GM19467 (cell line): ENCODE measurements around the gene MEGF6.

ENCODE experiments used
- ATAC-seq: cut with Tn5 transposase; IDR thresholded peaks from one replicate; pipeline ENCODE4 v1.9.1; 2021; ENCODE audit warnings: mild to moderate bottlenecking, moderate library complexity; ENCODE audit not compliant: unreplicated experiment

Gene MEGF6

GRCh38 chr1:3541936-3542335, 69.4 kb downstream of the MEGF6 start:
- ATAC-seq = no peak

- no peak for ATAC-seq
These were observed 69.8 kb downstream of the MEGF6 start for GRCh38 chr1:3541465-3541864.

- no peak for ATAC-seq
These were observed 70.4 kb downstream of the MEGF6 start for GRCh38 chr1:3540876-3541275.

DNA sequence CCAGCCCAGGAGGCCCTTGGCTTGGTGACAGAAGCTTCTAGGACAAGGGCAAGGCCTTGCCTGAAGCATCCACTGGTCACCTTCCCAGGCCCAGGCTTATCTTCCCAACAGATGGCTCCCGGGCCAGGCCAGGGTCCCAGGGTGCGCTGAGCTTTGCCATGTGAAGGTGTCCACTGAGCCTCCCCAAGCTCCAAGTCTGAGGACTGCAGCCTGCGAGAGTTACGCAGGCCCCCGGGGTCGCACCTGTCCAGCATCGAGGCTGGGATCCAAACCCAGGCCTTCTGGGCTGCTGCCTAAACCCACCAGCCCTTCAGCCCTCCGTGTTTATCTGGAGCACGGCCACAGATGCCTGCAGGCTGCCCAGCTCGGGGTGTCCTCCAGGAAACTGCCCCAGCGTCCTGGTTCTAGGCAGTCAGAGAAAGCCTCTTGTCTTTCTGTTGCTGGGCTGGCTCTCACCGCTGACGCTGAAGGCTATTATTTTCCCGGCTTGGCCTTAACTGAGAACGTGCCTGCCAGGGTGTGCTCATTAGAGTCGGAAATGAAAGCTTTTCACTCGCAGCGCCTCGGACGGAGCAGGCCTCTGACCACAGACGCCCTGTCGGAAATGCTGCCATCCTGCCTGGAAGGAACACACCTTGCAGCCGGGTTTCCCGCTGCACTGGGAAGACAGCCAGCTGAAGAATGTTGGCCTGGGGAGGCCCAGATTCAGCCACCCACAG, 71.4 kb downstream of the MEGF6 start:
- no peak for ATAC-seq

DNA sequence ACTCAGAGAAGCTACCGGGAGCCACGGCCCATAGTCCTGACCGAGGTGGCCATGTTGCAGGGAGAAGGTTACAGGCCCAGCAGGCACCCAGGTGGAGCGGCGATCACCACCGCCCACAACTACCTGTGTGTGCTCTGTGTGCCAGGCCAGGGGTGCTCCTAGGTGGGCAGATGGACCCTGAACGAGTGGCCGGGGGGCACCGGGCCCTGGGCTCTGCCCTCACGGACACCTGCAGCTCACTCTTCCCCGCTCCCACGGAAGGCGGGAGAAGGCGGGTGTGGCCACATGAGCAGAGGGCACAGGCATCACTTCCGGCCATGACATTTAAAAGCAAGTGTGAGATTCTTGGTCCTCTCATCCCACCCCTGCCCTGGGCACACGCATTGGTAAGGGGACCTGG, 73.9 kb downstream of the MEGF6 start:
- no peak for ATAC-seq

DNA sequence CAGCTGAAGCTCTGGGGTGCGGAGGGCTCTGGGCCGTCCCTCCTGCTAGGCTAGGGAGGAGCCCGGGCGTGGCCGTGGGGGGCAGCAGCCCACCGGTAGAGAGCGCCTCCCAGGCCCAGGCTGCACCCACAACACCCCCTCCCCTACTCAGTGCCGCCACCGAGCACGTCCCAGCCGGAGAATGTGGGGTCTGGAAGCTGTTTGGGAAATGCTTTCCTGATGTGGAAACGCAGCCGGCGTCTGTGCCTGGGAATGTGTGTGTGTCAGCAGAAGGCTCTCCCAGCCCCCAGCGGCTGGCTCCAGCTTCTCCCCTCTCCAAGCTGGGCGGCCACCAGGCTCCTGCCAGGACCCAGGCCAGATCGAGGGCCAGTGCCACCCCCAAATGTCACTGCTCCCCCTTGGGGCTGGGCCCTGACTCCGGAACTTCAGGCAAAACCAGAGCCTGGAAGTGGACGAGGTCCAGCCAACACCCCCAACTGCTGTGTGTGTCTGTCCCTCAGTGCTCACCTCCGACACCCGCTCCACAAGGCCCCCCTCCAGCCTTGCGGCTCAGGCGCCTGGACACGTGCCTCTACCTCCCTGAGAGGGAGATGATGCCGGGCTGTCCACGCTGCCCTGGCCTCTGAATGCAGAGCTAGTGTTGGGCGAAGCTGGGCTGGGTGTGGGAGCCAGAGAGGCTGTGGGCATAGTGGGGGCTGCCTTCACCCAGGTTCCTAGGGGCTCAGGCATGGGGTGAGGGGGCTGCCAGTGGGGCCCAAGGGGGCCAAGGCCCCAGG, 74.7 kb downstream of the MEGF6 start:
- no peak for ATAC-seq

DNA sequence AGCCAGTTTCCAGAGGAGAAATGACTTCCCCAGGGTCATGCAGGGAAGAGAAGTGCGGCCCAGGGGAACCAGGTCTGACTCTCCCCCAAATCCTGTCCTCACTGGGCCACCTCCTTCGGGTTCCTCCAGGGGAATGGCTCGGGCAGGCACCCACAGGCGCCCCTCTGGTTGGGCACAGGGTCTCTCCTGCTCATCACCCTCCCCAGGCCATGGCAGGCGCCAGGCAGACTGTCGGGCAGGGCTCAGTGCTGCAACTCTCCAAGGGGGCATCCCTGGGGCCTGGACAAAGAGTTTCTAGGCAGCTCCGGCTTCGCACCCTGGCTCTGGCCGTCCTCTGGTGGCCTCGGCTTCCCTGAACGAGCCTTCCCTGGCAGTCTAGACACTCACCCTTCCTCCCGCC, 75.6 kb downstream of the MEGF6 start:
- no peak for ATAC-seq

DNA sequence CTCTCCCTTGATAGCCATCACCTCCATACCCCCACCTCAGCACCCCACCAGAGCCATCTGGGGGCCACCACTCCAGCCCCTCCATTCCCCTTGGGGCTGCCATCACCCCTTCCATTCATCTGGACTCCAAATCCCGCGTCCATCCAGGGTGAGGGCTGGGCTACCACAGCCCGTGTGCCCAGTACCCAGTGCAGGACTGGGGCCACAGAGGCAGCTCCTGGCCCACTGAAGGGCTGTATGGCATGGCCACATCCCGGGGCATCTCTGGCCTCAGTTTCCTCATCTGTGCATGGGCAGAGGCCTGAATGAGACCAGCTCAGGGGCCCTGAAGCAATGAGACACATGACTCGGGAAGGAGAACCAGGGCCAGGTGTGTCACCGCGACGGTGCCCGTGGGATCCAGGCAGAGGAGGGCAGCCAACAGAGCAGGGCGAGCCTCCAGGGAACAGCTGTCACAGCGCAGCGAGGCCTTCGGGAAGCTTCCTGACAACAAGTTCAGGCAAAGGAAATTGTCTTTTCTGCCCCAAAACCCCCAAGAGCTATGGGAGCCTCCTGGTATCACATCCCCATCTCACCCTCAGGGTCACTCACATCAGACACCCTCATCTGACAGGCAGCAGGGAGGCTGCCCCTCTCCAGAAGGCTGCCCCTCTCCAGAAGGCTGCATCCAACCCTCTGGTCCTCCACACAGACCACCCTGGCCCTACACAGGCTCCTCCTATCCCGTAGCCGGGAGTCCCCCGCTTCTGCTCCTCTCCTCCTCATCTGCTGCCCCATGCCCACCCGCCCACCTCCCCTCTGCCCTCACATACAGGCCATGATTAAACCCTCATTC, 76.3 kb downstream of the MEGF6 start:
- no peak for ATAC-seq

DNA sequence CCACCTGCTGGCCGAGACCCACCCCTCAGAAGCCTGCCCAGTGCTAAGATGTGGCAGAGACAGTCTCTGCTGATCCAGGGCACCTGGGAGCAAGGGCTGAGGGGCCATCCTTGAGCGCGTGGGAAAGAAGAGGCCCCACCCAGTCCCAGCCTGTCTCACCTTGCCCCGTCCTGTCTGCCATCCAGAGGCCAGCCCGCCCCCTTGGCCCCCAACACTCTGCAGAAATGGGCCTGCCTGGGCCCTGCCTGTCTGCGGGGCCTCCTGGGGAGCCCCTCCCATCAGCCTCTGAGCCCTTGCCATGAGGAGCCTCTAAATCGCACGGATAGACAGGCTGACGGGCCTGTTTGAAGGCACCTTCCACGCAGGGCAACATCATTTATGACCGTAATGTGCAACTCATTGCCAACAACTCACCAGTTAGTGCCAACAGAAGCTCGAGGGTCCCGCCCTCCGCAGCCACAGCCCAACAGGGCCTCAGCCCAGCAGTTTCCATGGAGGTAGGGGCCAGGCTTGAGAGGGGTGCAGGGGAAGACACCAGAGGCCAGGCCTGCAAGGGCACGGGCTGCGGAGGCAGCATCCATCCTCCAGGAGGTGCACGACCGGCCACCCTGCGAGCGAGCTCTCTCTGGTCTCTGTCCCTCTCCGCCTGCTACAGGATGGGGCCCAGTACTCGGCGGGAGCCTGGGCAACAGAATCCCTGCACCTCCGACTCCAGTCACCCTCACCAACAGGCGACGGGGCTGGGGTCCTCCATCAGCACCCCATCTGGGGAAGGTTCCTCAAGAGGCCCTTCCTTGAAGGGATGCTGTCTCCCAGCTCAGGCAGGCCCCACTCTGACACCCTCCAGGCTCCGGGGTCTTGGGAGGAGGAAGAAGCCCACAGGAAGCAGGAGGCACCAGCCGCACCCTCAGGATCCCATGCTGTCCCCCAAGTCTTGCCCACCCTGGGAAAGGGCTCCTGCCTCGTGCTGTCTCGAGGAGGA, 78.0 kb downstream of the MEGF6 start:
- ATAC-seq = no peak

- ATAC-seq = no peak
These were observed 79.4 kb downstream of the MEGF6 start for GRCh38 chr1:3531928-3532327.

GRCh38 chr1:3530926-3531818, 80.1 kb downstream of the MEGF6 start:
- no peak for ATAC-seq

DNA sequence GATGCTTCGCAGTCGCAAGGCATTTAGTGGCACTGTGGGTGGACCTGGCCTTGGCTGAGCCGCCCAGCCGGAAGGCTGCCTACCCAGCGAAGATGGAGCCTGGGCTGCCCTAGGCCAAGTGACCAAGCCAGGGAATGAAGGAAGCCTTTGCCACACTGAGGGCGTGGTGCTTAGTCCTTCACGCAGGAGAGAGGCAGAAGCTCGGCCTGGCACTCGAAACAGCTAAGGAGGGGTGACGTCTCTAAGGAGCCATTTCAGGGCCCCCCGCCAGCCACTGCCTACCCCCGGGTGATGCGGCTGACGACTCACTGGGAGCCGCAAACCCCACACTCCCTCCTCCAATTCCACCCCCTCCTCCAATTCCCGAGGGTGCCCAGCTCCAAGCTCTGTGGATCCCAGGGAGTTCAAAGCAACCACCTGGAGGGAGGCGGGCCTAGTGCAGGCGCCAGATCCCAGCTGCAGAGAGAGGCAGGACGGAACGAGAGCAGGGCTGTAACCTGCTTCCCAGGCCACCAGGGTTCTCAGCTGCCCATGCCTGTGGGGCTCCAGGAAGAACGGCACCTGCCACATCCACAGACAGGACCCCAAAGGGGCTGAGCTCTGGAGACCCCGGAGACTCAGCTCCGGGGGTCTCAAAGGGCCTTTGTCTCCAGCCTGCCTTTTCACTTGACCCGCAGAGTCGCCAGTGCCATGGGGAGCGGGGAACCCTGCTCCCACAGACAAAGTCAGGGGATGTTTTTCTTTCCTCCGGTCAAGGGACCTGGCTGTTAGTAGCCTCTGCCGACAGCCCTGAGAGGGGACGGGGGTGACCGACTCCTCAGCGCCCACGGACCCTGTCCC, 81.0 kb downstream of the MEGF6 start:
- ATAC-seq = no peak

- no peak for ATAC-seq
These were observed 82.1 kb downstream of the MEGF6 start for GRCh38 chr1:3529099-3529729.

DNA sequence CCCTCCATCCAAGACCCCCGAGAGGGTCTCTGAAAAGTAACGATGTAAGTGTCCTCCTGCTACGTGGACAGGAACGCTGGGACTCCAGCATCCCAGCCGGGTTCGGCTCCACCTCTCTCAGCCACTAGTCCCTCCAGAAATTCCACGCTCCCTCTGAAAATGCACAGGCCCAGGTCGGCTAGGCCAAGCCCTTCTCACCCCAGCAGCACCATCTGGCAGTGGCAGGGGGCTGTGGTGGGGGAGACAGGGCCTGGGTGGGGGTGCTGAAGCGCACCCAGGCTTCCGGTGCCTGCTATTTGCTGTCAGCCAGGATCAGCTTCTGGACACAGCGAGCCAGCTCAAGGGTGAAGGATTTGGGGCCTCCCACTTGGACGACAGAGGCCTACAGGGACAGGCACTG, 83.5 kb downstream of the MEGF6 start:
- ATAC-seq = no peak

- no peak for ATAC-seq
These were observed 85.5 kb downstream of the MEGF6 start for GRCh38 chr1:3525551-3526482.

- no peak for ATAC-seq
These were observed 86.6 kb downstream of the MEGF6 start for GRCh38 chr1:3524556-3525203.
